Measurements from ENCODE around the gene CELA1. TPM values are rescaled to one million over a fixed set of nuclear protein-coding genes. Genes with fewer than 3 reads are reported as not detected.

The CELA1 gene
- polyA plus RNA-seq, 1 donor, result not detected

DNA sequence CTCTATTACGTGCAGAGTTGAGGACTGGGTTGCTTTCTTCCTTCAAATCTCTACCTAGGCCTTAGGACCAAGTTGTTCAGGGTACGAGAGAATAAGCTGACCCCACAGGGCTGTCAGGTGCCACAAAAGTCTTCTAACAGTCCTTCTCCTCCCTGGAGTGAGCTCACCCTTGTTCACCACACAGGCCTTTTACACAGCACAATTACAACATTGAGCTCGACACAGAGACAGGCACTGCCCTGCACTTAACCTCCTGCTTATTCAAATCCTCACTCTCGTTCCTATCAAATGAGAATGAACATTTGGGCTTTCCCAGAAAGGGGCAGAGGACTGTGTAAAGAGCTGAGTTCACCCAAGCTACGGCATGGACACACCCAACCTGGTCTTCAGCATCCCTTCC lies 42.4 kb upstream of the CELA1 start:
- no CpG with 5 or more reads among the region's 5 CpGs for WGBS (ENCODE audit: insufficient coverage, low lambda C conversion rate)
- Histone ChIP-seq H3K4me1 (ENCODE audit: control insufficient read depth, insufficient read depth, low read length) (peaks cover 24% of the 10 kb centered on the region), H3K27me3 (ENCODE audit: control insufficient read depth, insufficient read depth, low read length) (peaks cover 9% of the 10 kb centered on the region), H3K9me3 (ENCODE audit: control insufficient read depth, low read depth, low read length) (no peaks in the 10 kb centered on the region), H3K27ac (ENCODE audit: low read length) (no peak overlapping the region), H3K36me3 (ENCODE audit: control insufficient read depth, insufficient read depth, low read length) (peaks cover 2% of the 10 kb centered on the region), H3K4me3 (ENCODE audit: low read length) (no peak overlapping the region)
- DNase-seq, result no peak

DNA sequence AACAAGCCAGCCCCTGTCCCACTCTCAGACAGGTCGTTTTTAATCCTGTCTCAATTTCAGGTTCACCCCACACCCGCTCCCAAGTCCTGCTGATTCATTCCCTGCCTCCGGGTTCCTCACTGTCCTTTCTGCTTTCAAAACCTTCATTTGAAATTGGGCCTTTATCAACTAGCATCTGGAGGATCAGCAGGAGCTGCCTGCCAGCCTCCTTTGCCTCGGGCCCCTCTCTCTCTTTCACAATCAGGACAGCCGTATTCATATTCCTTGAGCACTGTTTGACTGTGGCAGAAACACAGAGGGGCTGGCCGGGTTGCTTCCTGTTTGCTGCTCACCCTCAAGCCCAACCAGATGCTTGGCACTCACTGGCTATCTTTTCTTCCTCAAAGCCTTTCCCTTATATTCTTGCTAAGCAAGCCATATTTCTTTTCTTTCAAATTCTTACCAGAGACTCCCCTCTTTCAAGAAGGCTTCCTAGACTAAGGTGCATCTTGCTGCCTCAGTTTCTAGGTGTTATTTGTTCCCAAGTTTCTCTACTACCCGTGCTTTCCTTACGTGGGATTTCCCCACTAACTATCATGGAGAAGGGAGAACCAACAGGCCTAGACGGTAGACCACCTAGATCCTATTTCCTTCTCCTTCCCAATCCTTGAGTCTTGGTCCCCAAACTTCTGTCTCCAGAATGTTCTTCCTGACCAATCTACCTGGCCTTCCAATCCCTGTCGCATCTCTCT lies 41.8 kb upstream of the CELA1 start:
- WGBS (ENCODE audit: insufficient coverage, low lambda C conversion rate), result no CpG with 5 or more reads among the region's 10 CpGs
- H3K36me3 ChIP-seq (ENCODE audit: control insufficient read depth, insufficient read depth, low read length), result peaks cover 3% of the 10 kb centered on the region
- peaks cover 9% of the 10 kb centered on the region for H3K27me3 ChIP-seq (ENCODE audit: control insufficient read depth, insufficient read depth, low read length)
- no peak overlapping the region for H3K4me3 ChIP-seq (ENCODE audit: low read length)
- no peak overlapping the region for H3K27ac ChIP-seq (ENCODE audit: low read length)
- H3K4me1 ChIP-seq (ENCODE audit: control insufficient read depth, insufficient read depth, low read length), result peaks cover 19% of the 10 kb centered on the region
- no peaks in the 10 kb centered on the region for H3K9me3 ChIP-seq (ENCODE audit: control insufficient read depth, low read depth, low read length)
- no peak for DNase-seq

DNA sequence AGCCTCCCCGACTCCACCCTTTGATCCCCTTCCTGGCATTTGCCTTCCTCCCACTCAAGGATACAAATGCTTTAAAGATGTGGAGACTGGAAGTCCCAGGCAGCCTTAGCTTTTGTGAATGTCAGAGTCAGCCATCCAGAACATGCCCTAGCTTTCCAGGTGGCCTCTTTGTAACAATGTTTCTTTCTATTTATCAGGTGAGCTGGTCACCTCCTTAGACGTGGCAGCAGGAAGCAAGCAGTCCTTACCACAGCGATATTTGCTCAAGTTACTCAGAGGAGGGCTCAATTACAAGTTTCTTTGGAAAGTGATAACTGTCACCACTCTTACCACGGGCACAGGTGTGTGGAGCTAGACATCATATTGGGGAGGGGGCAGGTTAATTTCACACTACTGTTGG lies 39.9 kb upstream of the CELA1 start:
- peaks cover 16% of the 10 kb centered on the region for H3K4me1 ChIP-seq (ENCODE audit: control insufficient read depth, insufficient read depth, low read length)
- no CpG with 5 or more reads among the region's 4 CpGs for WGBS (ENCODE audit: insufficient coverage, low lambda C conversion rate)
- no peak overlapping the region for H3K4me3 ChIP-seq (ENCODE audit: low read length)
- no peak overlapping the region for H3K27ac ChIP-seq (ENCODE audit: low read length)
- peak in 1 of 2 donors; percentile 54 for DNase-seq
- peaks cover 3% of the 10 kb centered on the region for H3K27me3 ChIP-seq (ENCODE audit: control insufficient read depth, insufficient read depth, low read length)
- H3K9me3 ChIP-seq (ENCODE audit: control insufficient read depth, low read depth, low read length), result no peaks in the 10 kb centered on the region
- peaks cover 11% of the 10 kb centered on the region for H3K36me3 ChIP-seq (ENCODE audit: control insufficient read depth, insufficient read depth, low read length)

DNA sequence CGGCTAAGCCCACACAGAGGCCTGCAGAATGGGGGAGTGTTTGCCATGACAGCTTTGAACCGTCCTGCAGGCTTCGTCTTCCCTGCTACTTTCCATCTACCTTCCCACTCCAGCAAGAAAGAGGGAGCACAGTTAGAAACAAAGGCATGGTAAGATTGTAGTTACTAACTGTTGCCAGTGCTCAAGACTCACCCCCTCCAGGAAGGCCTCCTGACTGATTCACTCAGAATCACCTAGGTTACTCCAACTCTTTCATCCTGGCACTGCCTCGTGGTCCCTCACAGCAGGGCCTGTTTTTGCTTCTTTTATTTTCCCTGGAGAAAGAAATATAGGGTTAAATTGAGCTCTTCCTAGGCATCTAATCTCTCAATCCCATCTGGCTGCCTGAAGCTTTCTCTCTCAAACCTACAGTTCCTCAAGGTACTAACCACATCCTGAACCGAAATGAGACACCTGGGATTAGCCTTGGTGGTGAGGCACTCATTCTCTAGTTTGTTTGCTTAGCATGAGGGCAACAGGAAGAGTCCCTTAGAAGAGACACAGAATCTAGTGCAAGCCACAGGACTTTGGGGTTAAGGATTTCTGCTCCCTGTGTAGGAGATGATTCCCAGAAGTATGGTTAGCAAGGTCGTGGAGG lies 36.9 kb upstream of the CELA1 start:
- 60% methylated on average over 1 of the region's 6 CpGs for WGBS (ENCODE audit: insufficient coverage, low lambda C conversion rate)
- no peak overlapping the region for H3K27ac ChIP-seq (ENCODE audit: low read length)
- no peak overlapping the region for H3K4me3 ChIP-seq (ENCODE audit: low read length)
- peaks cover 22% of the 10 kb centered on the region for H3K36me3 ChIP-seq (ENCODE audit: control insufficient read depth, insufficient read depth, low read length)
- no peaks in the 10 kb centered on the region for H3K27me3 ChIP-seq (ENCODE audit: control insufficient read depth, insufficient read depth, low read length)
- H3K9me3 ChIP-seq (ENCODE audit: control insufficient read depth, low read depth, low read length), result no peaks in the 10 kb centered on the region
- peaks cover 6% of the 10 kb centered on the region for H3K4me1 ChIP-seq (ENCODE audit: control insufficient read depth, insufficient read depth, low read length)
- DNase-seq, result no peak

DNA sequence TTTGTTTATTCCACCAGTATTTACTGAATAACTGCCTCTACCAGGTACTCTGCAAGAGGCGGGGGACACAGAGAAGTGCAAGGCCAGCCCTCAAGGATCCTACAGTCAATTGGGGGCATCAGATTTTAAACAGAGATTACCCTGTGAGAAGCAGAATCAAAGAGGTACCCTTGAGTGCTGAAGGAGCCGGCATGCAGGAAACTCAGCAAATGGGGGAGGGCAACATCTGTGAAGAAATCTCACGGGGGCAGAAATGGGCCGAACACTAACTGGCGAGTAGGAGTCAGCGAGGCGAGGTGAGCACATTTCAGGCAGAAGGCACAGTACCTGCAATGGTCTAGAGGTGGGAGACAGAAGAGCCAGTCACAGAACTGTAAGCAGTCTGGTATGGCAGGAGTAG lies 35.7 kb upstream of the CELA1 start:
- WGBS (ENCODE audit: insufficient coverage, low lambda C conversion rate), result no CpG with 5 or more reads among the region's 7 CpGs
- Histone ChIP-seq H3K9me3 (ENCODE audit: control insufficient read depth, low read depth, low read length) (no peaks in the 10 kb centered on the region), H3K4me1 (ENCODE audit: control insufficient read depth, insufficient read depth, low read length) (peaks cover 6% of the 10 kb centered on the region), H3K27me3 (ENCODE audit: control insufficient read depth, insufficient read depth, low read length) (no peaks in the 10 kb centered on the region), H3K4me3 (ENCODE audit: low read length) (no peak overlapping the region), H3K27ac (ENCODE audit: low read length) (no peak overlapping the region), H3K36me3 (ENCODE audit: control insufficient read depth, insufficient read depth, low read length) (peaks cover 28% of the 10 kb centered on the region)
- no peak for DNase-seq

DNA sequence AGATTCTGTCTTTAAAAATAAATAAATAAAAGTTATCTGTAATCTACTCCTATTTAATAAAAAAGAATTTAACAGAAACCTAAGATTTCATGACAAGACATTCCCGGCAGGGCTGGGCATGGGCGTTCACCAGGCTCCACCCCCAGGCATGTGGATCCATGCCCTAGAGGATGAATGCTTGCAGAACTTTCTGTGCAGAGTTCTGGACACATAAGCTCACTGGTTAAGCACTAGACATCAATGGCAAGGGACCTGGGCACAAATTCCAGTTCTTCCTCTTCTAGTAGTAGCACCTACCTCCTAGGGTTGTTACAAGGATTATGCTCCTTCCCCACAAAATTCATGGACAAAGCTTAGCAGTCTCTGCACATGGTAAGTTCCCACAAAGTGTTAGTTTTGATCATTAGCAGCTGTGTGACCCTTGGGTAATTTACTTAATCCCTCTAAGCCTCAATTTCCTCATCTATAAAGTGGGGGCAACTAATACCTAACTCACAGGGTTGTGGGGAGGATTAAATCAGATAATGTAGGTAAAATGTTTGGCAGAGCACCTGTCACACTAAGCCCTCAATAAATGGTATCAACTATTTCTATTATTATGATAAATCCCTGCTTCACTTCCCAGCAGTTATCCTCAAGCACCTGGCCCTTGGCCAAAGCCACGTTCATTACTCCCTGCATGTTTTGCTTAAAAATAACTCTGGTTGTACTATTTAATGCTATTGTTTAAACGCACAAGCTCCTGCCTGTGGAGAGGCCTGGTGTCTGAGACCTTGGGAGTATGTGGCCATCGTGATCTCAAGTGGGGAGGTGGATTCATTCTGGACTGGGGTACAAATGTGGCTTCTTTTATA lies 35.0 kb upstream of the CELA1 start:
- DNase-seq, result no peak
- H3K27me3 ChIP-seq (ENCODE audit: control insufficient read depth, insufficient read depth, low read length), result no peaks in the 10 kb centered on the region
- no peak overlapping the region for H3K27ac ChIP-seq (ENCODE audit: low read length)
- WGBS (ENCODE audit: insufficient coverage, low lambda C conversion rate), result no CpG with 5 or more reads among the region's 5 CpGs
- peaks cover 35% of the 10 kb centered on the region for H3K36me3 ChIP-seq (ENCODE audit: control insufficient read depth, insufficient read depth, low read length)
- peaks cover 2% of the 10 kb centered on the region for H3K4me1 ChIP-seq (ENCODE audit: control insufficient read depth, insufficient read depth, low read length)
- no peaks in the 10 kb centered on the region for H3K9me3 ChIP-seq (ENCODE audit: control insufficient read depth, low read depth, low read length)
- H3K4me3 ChIP-seq (ENCODE audit: low read length), result no peak overlapping the region

DNA sequence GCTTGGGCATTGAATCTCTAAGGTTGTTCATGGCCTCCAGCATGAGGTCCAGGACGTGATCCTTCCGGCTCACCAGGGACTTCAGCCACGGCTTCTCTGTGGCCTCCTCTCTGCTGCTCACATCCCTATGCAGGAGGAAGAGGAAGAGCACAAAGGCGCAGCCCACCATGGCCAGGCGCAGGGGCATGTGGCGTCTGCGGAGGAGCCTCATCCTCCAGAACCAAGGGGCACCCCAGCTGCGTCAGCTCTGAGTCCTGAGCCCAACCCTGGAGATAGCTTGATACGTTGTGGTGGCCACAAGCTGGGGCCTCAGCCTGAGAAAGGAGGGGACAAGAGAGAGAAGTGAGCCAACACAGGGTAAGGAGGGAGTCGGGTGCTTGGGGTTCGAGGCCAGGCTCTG lies 33.1 kb upstream of the CELA1 start:
- no peak overlapping the region for H3K4me3 ChIP-seq (ENCODE audit: low read length)
- H3K27ac ChIP-seq (ENCODE audit: low read length), result no peak overlapping the region
- peaks cover 46% of the 10 kb centered on the region for H3K36me3 ChIP-seq (ENCODE audit: control insufficient read depth, insufficient read depth, low read length)
- no CpG with 5 or more reads among the region's 11 CpGs for WGBS (ENCODE audit: insufficient coverage, low lambda C conversion rate)
- H3K9me3 ChIP-seq (ENCODE audit: control insufficient read depth, low read depth, low read length), result no peaks in the 10 kb centered on the region
- DNase-seq, result no peak
- H3K4me1 ChIP-seq (ENCODE audit: control insufficient read depth, insufficient read depth, low read length), result peaks cover 2% of the 10 kb centered on the region
- no peaks in the 10 kb centered on the region for H3K27me3 ChIP-seq (ENCODE audit: control insufficient read depth, insufficient read depth, low read length)

DNA sequence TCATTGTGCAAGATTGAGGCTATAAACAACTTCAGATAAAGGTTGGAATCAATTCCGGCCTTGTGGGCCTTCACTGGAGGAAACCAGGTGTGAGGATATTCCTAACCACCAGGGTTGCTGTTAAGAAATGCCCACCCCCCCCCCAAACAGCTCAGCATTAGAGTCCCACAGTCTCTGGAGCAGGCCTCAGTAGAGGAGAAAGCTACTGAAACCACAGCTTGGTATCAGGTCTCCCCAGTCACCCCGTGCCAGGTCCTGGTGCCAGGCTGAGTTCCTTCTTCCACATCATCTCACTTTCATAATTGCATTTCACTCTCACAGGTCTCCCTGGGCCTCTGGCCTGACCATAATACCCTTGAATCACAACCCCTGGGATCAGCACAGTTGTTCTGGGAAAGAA lies 32.3 kb upstream of the CELA1 start:
- peaks cover 50% of the 10 kb centered on the region for H3K36me3 ChIP-seq (ENCODE audit: control insufficient read depth, insufficient read depth, low read length)
- no CpG with 5 or more reads among the region's 2 CpGs for WGBS (ENCODE audit: insufficient coverage, low lambda C conversion rate)

DNA sequence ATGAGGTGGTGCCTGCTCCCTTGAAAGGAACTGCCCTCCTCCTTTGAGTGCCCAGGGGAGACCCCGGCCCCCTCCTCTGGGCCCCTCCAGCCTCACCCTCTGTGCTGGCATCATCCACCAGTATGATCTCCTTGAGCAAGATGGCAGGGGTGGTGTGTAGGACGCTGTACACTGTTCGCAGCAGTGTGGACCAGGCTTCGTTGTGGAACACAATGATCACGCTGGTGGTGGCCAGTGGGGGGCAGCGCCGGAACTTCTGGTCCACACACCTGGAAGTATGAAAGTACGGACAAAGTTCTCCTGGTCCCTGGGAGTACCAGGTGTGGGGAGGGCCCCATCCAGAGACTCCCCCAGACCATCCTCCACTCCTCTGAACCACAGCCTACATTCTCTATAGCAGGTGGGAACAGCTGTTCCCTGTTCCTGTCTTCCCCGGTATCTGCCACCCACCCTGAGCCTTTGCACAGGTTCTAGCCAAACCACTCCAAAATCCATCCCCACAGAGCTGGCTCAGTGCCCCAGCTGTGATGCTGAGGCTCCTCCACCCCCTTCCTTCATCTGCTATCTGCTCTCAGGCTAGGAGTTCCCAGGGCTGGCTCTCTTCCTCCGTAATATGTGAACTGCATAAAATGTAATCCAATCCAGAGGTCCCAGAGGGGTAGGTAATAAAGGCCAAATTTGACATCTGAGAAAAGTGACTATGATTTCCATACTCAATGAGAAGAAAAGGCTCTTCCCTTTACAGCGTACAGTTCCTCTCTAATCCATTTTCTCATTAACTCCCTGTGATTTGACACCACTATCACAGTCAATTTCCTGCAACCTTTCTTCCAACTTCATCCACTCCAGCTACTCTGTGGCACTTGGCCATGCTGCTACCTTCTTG lies 30.9 kb upstream of the CELA1 start:
- no peak overlapping the region for H3K27ac ChIP-seq (ENCODE audit: low read length)
- H3K36me3 ChIP-seq (ENCODE audit: control insufficient read depth, insufficient read depth, low read length), result peaks cover 53% of the 10 kb centered on the region
- H3K4me3 ChIP-seq (ENCODE audit: low read length), result no peak overlapping the region
- no peaks in the 10 kb centered on the region for H3K9me3 ChIP-seq (ENCODE audit: control insufficient read depth, low read depth, low read length)
- H3K27me3 ChIP-seq (ENCODE audit: control insufficient read depth, insufficient read depth, low read length), result no peaks in the 10 kb centered on the region
- no peaks in the 10 kb centered on the region for H3K4me1 ChIP-seq (ENCODE audit: control insufficient read depth, insufficient read depth, low read length)
- no peak for DNase-seq
- 80% methylated on average over 1 of the region's 11 CpGs for WGBS (ENCODE audit: insufficient coverage, low lambda C conversion rate)

More for the DNA sequence above, 32.3 kb upstream of the CELA1 start:
- no peak for DNase-seq
- H3K27ac ChIP-seq (ENCODE audit: low read length), result no peak overlapping the region
- no peaks in the 10 kb centered on the region for H3K27me3 ChIP-seq (ENCODE audit: control insufficient read depth, insufficient read depth, low read length)
- no peaks in the 10 kb centered on the region for H3K9me3 ChIP-seq (ENCODE audit: control insufficient read depth, low read depth, low read length)
- no peak overlapping the region for H3K4me3 ChIP-seq (ENCODE audit: low read length)
- peaks cover 2% of the 10 kb centered on the region for H3K4me1 ChIP-seq (ENCODE audit: control insufficient read depth, insufficient read depth, low read length)

DNA sequence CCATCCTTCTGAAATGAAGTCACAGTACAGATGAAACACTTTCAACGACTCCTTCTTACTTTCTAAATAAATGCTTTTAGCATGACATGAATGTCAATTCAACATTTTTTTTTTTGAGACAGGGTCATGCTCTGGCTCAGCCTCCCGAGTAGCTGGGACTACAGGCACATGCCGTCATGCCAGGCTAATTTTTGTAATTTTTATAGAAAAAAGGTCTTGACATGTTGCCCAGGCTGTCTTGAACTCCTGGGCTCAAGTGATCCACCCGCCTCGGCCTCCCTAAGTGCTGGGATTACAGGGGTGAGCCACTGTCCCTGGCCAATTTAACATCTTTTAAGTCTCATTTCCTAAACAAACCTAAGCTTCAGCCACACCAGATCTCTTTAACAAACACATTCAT lies 28.4 kb upstream of the CELA1 start:
- no peaks in the 10 kb centered on the region for H3K27me3 ChIP-seq (ENCODE audit: control insufficient read depth, insufficient read depth, low read length)
- DNase-seq, result no peak
- no peak overlapping the region for H3K4me3 ChIP-seq (ENCODE audit: low read length)
- H3K27ac ChIP-seq (ENCODE audit: low read length), result no peak overlapping the region
- peaks cover 48% of the 10 kb centered on the region for H3K36me3 ChIP-seq (ENCODE audit: control insufficient read depth, insufficient read depth, low read length)
- H3K4me1 ChIP-seq (ENCODE audit: control insufficient read depth, insufficient read depth, low read length), result peaks cover 7% of the 10 kb centered on the region
- H3K9me3 ChIP-seq (ENCODE audit: control insufficient read depth, low read depth, low read length), result no peaks in the 10 kb centered on the region
- no CpG with 5 or more reads among the region's 5 CpGs for WGBS (ENCODE audit: insufficient coverage, low lambda C conversion rate)
